KMS-11 (cell line): ENCODE data around the gene COX11.

Experiments used
- H2AFZ ChIP-seq: fragments of 200-600 bp; sonication (generic); 2 replicates; pipeline ENCODE4 v1.6.1; 2016; ENCODE audit warnings: antibody characterized with exemption, mixed run types, low read depth
- H3K27ac ChIP-seq: fragments of 200-600 bp; sonication (generic); 2 replicates; pipeline ENCODE4 v1.6.1; 2016; ENCODE audit warnings: mild to moderate bottlenecking, mixed run types
- H3K27me3 ChIP-seq: fragments of 200-600 bp; sonication (generic); 2 replicates; pipeline ENCODE4 v1.6.1; 2017; ENCODE audit warnings: mild to moderate bottlenecking, low read depth, mixed run types, moderate library complexity; ENCODE audit not compliant: insufficient read depth
- H3K36me3 ChIP-seq: fragments of 200-600 bp; sonication (generic); 2 replicates; pipeline ENCODE4 v1.6.1; 2017; ENCODE audit warnings: mild to moderate bottlenecking, mixed run types; ENCODE audit not compliant: insufficient read depth
- H3K4me1 ChIP-seq: fragments of 200-600 bp; sonication (generic); 2 replicates; pipeline ENCODE4 v1.6.1; 2016; ENCODE audit warnings: mild to moderate bottlenecking, low read depth, mixed run types; ENCODE audit not compliant: poor library complexity, severe bottlenecking
- H3K4me2 ChIP-seq: fragments of 200-600 bp; sonication (generic); 2 replicates; pipeline ENCODE4 v1.7.0; 2016; ENCODE audit warnings: mild to moderate bottlenecking, mixed run types
- H3K4me3 ChIP-seq: fragments of 200-600 bp; sonication (generic); IDR thresholded peaks from 2 replicates; pipeline ENCODE4 v1.6.1; 2017; ENCODE audit warnings: low read depth, low read length, mixed read lengths; ENCODE audit not compliant: insufficient read depth
- H3K79me2 ChIP-seq: fragments of 200-600 bp; sonication (generic); 2 replicates; pipeline ENCODE4 v1.6.1; 2016; ENCODE audit warnings: low read depth, mixed run types; ENCODE audit not compliant: insufficient read depth
- H3K9ac ChIP-seq: fragments of 200-600 bp; sonication (generic); 2 replicates; pipeline ENCODE4 v1.6.1; 2016; ENCODE audit warnings: mild to moderate bottlenecking, mixed run types
- H4K20me1 ChIP-seq: fragments of 200-600 bp; sonication (generic); 2 replicates; pipeline ENCODE4 v1.6.1; 2016; ENCODE audit warnings: mild to moderate bottlenecking, mixed run types; ENCODE audit not compliant: insufficient read depth
- CTCF ChIP-seq: fragments of 200-600 bp; sonication (generic); conservative IDR thresholded peaks from 2 replicates; pipeline ENCODE4 v1.6.1; 2017; ENCODE audit warnings: low read depth, mild to moderate bottlenecking, antibody characterized with exemption, low read length, moderate library complexity, mixed read lengths

COX11 gene

GRCh38 chr17:54924405-54924804, 44.0 kb downstream of the COX11 start:
- H3K9ac ChIP-seq, result no peak overlapping the region
- H2AFZ ChIP-seq, result no peak overlapping the region
- no peaks in the 10 kb centered on the region for H4K20me1 ChIP-seq
- no peak overlapping the region for H3K27ac ChIP-seq
- no peaks in the 10 kb centered on the region for H3K36me3 ChIP-seq
- no peak overlapping the region for H3K4me3 ChIP-seq
- H3K4me1 ChIP-seq, result no peaks in the 10 kb centered on the region
- TF ChIP-seq CTCF, result no peak
- H3K4me2 ChIP-seq, result no peak overlapping the region
- no peaks in the 10 kb centered on the region for H3K27me3 ChIP-seq
- H3K79me2 ChIP-seq, result no peaks in the 10 kb centered on the region

- H3K27me3 ChIP-seq, result no peaks in the 10 kb centered on the region
- H3K27ac ChIP-seq, result no peak overlapping the region
- H3K4me3 ChIP-seq, result no peak overlapping the region
- no peak overlapping the region for H3K9ac ChIP-seq
- no peaks in the 10 kb centered on the region for H3K79me2 ChIP-seq
- H3K4me1 ChIP-seq, result no peaks in the 10 kb centered on the region
- H3K4me2 ChIP-seq, result no peak overlapping the region
- TF ChIP-seq CTCF, result no peak
- no peaks in the 10 kb centered on the region for H3K36me3 ChIP-seq
- no peak overlapping the region for H2AFZ ChIP-seq
- H4K20me1 ChIP-seq, result no peaks in the 10 kb centered on the region
Observed at GRCh38 chr17:54920819-54921218, 47.6 kb downstream of the COX11 start.

GRCh38 chr17:54919425-54919824, 49.0 kb downstream of the COX11 start:
- Histone ChIP-seq H3K79me2 (no peaks in the 10 kb centered on the region), H3K27ac (no peak overlapping the region), H3K4me2 (no peak overlapping the region), H3K4me3 (no peak overlapping the region), H2AFZ (no peak overlapping the region), H3K27me3 (no peaks in the 10 kb centered on the region), H4K20me1 (no peaks in the 10 kb centered on the region), H3K36me3 (no peaks in the 10 kb centered on the region), H3K4me1 (no peaks in the 10 kb centered on the region), H3K9ac (no peak overlapping the region)
- no peak for TF ChIP-seq CTCF

GRCh38 chr17:54916721-54917120, 51.7 kb downstream of the COX11 start:
- no peaks in the 10 kb centered on the region for H3K36me3 ChIP-seq
- no peak overlapping the region for H2AFZ ChIP-seq
- no peaks in the 10 kb centered on the region for H3K4me1 ChIP-seq
- no peak overlapping the region for H3K4me3 ChIP-seq
- H3K79me2 ChIP-seq, result no peaks in the 10 kb centered on the region
- no peak overlapping the region for H3K4me2 ChIP-seq
- no peaks in the 10 kb centered on the region for H3K27me3 ChIP-seq
- no peak for TF ChIP-seq CTCF
- H4K20me1 ChIP-seq, result no peaks in the 10 kb centered on the region
- no peak overlapping the region for H3K27ac ChIP-seq
- H3K9ac ChIP-seq, result no peak overlapping the region
